ENCODE measurements around the gene ERF.
"Not testable (repeated sequence)": the region's sequence is repeated elsewhere in the genome, so short reads cannot be mapped to it uniquely, and the experiment has no call there.

Gene ERF

DNA sequence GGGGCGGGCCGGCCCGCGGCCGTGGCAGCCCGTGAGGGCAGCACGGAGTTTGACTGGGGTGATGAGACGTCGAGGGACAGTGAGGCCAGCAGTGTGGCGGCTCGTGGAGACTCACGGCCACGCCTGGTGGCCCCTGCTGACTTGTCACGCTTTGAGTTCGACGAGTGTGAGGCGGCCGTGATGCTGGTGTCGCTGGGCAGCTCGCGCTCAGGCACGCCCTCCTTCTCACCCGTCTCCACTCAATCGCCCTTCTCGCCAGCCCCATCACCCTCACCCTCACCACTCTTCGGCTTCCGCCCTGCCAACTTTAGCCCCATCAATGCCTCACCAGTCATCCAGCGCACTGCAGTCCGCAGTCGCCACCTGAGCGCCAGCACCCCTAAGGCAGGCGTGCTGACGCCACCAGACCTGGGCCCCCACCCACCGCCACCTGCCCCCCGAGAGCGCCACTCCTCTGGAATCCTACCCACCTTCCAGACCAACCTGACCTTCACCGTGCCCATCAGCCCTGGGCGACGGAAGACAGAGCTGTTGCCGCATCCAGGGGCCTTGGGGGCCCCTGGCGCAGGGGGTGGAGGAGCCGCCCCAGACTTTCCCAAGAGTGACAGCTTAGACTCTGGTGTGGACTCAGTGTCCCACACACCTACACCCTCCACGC, 18.6 kb upstream of the ERF start:
- DNase-seq = no peak

GRCh38 chr19:42272989-42273406, 18.1 kb upstream of the ERF start:
- no peak for DNase-seq

DNA sequence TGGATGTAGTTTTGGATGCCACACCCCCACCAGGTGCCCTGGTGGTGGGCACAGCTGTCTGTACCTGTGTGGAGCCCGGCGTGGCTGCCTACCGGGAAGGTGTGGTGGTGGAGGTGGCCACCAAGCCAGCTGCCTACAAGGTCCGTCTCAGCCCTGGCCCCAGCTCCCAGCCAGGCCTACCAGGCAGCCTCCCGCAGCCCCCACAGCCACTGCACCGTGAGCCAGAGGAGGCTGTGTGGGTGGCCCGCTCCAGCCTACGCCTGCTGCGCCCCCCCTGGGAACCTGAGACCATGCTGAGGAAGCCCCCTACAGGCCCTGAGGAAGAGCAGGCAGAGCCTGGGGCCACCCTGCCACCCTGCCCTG, 17.6 kb upstream of the ERF start:
- DNase-seq = no peak

- DNase-seq = no peak
Measured at GRCh38 chr19:42271861-42272534, 17.1 kb upstream of the ERF start.

DNA sequence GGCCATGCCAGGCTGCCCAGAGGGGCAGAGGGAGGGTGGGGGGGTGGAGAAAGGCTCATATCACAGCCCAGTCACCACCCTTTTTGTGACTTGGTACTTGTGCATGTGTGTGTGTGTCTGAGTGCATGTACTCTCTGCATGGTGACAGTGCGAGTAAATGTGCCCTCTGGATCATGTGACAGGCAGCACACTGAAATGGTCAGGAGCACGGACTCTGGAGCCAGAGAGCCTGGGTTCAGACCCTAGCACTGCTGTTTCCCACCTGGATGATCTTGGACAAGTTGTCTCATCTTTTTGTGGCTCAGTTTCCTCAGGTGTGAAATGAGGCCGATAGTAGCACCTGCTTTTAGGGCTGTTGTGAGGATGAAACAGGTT, 16.1 kb upstream of the ERF start:
- DNase-seq = no peak

- DNase-seq = peak; percentile 69
Measured at GRCh38 chr19:42270346-42271044, 15.6 kb upstream of the ERF start.

GRCh38 chr19:42269478-42270345, 14.8 kb upstream of the ERF start:
- no peak for DNase-seq

- peak; percentile 99 for DNase-seq
Measured at GRCh38 chr19:42268704-42269477, 14.0 kb upstream of the ERF start, which contains the start of gene CIC. Gene CIC (plus strand): TSS chr19:42269252. CDS start chr19:42271784, 2,532 bp downstream.

DNA sequence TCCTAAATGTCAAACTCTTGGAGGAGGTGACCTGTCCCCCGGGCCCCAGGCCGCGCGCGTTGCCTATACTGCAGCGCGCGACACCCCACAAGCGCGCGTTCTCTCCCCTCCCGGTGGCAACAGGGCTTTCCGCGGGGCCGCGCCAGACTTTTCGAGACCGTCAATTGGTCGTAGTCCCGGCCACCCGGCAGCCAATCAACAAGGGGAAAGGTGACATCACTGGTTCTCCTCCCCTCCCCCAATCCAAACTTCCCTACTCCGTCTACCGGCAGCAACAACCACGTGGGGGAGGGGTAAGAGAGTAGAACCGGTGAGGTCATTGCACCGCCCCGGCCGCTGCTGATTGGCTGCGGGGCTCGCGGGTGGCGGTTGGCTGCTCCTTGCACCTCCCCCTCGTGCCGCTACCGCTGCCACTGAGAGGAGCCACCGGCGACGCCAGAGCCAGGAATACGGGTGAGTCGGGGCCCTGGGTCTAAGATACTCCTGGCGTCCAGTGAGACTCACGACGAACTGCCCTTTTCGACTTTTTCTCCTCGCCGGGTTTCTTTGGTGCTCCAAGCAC, 13.3 kb upstream of the ERF start:
- DNase-seq = peak; percentile 98

DNA sequence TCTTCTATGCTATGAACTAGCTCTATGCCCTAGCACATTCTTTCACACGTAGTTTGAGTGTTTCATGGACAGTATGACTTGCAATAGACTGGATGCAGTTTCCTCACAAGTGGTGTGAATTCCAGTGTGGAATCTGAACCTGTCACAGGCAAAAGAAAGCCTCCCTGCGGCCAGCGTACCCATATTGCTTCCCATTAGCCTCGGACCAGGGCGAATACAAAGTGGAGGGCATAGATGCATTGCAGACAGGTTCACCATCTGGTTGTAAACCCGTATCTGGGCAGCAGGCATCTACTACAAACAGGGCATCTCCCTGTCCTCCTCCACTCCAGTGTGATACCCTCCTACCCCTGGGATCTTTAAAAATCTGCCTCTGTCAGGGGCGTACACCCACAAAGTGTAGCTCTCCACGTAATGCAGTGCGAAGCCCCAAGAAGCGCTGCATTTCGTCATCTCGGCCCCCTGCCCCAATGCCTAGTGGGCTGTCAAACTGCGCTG, 12.8 kb upstream of the ERF start:
- no peak for DNase-seq

DNA sequence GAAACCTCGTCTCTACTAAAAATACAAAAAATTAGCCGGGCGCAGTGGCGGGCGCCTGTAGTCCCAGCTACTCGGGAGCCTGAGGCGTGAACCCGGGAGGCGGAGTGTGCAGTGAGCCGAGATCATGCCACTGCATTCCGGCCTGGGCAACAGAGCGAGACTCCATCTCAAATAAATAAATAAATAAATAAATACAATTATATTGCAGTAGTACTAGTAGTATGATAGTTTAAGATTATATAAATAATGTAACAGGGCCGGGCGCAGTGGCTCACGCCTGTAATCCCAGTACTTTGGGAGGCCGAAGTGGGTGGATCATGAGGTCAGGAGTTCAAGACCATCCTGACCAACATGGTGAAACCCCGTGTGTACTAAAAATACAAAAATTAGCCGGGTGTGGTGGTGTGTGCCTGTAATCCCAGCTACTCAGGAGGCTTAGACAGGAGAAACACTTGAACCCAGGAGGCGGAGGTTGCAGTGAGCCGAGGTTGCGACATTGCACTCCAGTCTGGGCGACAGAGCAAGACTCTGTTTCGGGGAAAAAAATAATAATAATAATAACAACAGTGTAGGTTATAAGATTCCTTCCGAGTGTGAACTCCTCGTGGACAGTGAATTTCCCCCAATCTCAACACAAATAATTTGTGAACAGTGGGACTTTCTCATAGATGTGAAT, 12.1 kb upstream of the ERF start:
- not testable (repeated sequence) for DNase-seq

DNA sequence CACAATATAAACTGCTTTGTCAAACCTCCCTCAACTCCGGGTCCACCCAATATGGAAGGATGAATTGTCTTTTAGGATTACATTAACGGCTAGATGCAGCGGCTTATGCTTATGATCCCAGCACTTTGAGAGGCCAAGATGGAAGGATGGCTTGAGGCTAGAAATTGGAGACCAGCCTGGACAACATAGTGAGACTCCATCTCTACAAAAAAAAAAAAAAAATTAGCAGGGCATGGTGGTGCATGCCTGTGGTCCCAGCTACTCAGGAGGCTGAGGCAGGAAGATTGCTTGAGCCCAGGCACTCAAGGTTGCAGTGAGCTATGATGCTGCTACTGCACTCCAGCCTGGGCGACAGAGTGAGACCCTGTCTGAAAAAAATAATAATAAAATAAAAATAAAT, 11.2 kb upstream of the ERF start:
- not testable (repeated sequence) for DNase-seq

GRCh38 chr19:42261763-42262162, 6.8 kb upstream of the ERF start:
- no peak for DNase-seq

DNA sequence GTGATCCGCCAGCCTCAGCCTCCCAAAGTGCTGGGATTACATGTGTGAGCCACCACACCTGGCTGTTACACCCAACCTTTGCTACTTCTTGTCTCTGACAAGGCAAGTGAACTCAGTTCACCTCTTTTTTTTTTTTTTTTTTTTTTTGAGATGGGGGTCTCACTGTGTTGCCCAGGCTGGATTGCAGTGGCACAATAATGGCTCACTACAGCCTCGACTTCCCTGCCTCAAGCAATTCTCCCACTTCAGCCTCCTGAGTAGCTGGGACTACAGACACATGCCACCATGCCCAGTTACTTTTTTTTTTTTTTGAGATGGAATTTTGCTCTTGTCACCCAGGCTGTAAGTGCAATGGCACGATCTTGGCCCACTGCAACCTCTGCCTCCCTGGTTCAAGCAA, 2.9 kb upstream of the ERF start:
- DNase-seq = not testable (repeated sequence)

DNA sequence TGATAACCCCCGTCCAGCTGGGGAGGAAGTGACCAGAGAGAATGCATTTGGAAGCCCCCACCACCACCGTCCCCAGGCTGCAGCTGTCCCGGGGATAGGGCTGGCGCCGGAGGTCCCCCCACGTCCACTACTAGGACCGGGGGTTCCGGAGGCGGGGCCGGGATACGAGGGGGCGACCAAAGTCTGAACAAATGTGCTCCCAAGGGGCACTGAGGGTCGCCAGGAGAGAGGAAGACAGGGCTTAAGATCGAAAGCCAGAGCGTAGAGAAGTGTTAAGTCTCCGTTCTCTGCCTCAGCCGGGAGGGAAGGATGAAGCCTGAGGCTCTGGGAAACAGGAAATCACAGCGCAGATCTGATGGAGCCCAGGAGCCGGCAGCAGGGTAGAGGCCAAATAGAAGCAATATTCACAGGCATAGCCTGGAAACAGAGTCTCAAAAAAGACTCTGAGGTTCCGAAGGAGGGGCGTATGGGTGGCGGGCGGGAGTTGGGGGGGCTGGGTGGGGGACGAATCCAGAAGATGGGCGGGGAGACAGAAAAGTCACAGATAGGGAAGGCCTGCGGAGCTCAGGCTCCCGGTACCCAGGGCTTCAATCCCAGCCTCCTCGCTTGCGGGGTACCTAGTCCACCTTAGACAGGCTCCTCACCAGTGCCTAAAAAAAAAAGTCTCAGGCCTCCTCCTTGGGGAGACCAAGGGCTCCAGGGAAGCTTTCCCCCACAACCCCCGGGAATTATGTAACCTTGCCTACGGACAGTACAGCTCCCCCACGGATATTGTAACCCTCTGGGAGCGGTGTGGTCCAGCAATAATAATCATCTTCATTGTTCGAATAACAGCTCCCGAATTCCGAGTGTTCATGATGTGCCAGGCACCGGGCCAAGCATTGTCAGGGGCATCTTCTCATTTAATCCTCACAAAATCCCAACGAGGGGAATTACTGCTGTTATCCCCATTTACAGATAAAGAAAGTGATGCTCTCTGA, 1.1 kb upstream of the ERF start:
- no peak for DNase-seq

GRCh38 chr19:42254089-42254849, 659 bp downstream of the ERF start:
- peak; percentile 82 for DNase-seq

DNA sequence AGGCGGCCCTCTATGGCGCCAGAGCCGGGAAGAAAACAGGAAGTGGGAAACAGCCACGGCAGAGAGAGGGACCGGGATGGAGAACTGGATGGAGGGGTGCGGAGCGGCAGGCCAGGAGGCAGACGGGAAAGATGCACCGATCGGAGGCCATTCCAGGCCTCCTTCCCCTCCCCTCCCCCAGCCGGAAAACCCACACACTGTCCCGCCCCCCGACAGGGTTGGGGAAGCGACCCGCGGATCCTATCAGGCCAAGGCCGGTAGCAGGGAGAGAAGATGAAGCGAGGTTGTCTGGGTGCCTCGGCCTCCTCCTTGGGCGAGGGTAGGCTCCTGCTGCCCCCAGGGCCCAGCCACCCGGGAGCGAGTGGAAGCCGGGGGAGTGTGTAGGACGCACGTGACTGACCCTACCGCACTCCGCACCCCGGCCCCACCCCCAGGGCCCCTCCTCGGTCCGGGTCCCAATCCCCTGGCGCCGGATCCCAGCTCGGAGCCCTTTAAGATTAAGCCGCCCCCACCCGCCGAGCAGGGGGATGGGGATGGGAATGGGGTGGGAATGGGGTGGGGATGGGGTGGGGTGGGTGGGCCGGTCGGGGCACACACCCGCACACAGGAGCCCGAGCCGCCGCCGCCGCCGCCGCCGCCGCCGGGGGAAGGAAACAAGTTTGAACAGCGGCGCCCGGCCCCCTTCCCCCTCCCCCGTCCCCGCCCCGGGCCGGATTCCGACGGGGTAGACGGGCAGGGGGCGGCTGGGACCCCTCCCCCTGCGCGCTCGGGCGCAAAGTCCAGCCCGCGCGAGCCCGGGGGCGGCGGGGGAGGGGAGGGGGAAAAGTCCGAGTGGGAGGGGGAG, 1.5 kb downstream of the ERF start:
- peak; percentile 64 for DNase-seq
